HG03025 (cell line): Measurements from ENCODE around the gene C4A.
"Not testable (repeated sequence)": the region's sequence is repeated elsewhere in the genome, so short reads cannot be mapped to it uniquely, and the experiment has no call there.

Source experiments
- ATAC-seq: cut with Tn5 transposase; IDR thresholded peaks from one replicate; pipeline ENCODE4 v1.9.1; 2021; ENCODE audit warnings: mild to moderate bottlenecking, moderate library complexity; ENCODE audit not compliant: unreplicated experiment, low FRiP score

Gene C4A

DNA sequence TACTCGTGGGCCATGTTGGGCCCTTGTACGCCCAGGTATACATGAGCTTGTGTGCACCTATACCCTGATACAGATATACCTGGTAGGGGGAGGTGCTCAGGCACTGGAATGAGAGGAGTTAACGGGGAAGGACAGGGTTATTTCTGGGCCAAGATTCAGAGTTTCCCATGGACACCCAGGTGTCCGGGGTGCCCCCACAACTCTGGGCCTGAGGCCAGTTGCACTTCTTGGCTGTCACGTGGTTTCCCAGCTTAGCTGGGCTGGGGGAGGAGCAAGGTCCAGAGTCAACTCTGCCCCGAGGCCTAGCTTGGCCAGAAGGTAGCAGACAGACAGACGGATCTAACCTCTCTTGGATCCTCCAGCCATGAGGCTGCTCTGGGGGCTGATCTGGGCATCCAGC lies at the start of gene C4A:
Gene C4A (plus strand): TSS at position 314 of the 400 bp plus-strand sequence. CDS start 51 bp downstream, at position 365.
- not testable (repeated sequence) for ATAC-seq

- ATAC-seq: not testable (repeated sequence)
Observed at GRCh38 chr6:31932137-31932536, 49.7 kb upstream of the C4A start.

GRCh38 chr6:31933537-31933936 lies 48.3 kb upstream of the C4A start:
- no peak for ATAC-seq

GRCh38 chr6:31935021-31935420 lies 46.8 kb upstream of the C4A start:
- ATAC-seq: no peak

- ATAC-seq: no peak
Observed at GRCh38 chr6:31935823-31936222, 46.0 kb upstream of the C4A start.

DNA sequence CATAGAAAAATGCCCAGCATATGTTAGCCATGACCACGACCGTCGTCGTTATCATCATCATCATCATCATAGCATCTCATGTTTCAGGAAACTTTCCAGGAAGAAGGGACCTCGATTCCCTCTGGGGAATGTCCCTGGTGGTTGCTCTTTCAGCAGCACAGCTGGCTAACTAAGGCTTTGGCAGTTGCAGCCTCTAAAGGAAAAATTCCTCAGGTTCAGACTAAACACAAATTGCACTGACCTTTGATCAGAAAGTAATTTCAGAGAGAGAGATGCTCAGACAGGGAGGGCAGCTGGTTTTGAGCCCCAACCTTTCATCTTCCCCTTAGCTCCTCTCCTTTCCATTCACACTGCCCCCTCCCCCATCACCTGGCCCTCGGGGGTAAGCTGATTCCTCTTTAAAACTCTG lies 41.6 kb upstream of the C4A start:
- ATAC-seq: no peak

DNA sequence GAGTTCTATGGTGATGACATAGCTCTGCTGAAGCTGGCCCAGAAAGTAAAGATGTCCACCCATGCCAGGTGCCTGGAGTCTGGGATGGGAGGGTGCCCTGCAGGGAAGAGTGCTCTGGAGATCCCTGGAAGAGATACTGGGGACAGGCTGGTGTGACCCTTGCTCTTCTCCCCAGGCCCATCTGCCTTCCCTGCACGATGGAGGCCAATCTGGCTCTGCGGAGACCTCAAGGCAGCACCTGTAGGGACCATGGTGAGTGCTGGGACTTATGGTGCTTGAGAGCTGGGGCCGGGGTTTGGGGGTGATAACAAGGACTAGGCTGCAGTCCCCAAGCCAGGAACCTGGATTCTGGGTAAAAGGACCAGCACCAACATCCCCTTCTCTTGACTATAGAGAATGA lies 38.1 kb upstream of the C4A start:
- no peak for ATAC-seq

DNA sequence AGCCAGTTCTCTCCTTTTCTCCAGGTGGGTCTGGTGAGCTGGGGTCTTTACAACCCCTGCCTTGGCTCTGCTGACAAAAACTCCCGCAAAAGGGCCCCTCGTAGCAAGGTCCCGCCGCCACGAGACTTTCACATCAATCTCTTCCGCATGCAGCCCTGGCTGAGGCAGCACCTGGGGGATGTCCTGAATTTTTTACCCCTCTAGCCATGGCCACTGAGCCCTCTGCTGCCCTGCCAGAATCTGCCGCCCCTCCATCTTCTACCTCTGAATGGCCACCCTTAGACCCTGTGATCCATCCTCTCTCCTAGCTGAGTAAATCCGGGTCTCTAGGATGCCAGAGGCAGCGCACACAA lies 36.7 kb upstream of the C4A start:
- no peak for ATAC-seq

DNA sequence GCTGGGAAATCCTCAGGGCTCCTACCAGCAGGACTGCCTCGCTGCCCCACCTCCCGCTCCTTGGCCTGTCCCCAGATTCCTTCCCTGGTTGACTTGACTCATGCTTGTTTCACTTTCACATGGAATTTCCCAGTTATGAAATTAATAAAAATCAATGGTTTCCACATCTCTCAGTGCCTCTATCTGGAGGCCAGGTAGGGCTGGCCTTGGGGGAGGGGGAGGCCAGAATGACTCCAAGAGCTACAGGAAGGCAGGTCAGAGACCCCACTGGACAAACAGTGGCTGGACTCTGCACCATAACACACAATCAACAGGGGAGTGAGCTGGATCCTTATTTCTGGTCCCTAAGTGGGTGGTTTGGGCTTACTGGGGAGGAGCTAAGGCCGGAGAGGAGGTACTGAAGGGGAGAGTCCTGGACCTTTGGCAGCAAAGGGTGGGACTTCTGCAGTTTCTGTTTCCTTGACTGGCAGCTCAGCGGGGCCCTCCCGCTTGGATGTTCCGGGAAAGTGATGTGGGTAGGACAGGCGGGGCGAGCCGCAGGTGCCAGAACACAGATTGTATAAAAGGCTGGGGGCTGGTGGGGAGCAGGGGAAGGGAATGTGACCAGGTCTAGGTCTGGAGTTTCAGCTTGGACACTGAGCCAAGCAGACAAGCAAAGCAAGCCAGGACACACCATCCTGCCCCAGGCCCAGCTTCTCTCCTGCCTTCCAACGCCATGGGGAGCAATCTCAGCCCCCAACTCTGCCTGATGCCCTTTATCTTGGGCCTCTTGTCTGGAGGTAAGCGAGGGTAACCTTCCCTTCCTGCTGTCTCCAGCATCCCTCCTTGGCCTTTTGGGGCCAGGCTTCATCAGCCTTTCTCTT lies 36.1 kb upstream of the C4A start, which contains the start of gene CFB:
Gene CFB (plus strand): TSS at position 589 of the 863 bp plus-strand sequence. CDS start 127 bp downstream, at position 716.
- no peak for ATAC-seq

DNA sequence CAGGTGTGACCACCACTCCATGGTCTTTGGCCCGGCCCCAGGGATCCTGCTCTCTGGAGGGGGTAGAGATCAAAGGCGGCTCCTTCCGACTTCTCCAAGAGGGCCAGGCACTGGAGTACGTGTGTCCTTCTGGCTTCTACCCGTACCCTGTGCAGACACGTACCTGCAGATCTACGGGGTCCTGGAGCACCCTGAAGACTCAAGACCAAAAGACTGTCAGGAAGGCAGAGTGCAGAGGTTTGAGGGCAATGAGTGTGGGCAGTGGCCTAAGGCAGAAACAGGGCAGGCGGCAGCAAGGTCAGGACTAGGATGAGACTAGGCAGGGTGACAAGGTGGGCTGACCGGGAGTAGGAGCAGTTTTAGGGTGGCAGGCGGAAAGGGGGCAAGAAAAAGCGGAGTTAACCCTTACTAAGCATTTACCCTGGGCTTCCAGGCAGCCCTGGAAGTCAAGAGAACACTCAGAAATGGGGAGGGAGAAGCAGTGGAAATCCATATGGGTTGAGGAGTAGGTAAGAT lies 35.4 kb upstream of the C4A start:
- no peak for ATAC-seq

DNA sequence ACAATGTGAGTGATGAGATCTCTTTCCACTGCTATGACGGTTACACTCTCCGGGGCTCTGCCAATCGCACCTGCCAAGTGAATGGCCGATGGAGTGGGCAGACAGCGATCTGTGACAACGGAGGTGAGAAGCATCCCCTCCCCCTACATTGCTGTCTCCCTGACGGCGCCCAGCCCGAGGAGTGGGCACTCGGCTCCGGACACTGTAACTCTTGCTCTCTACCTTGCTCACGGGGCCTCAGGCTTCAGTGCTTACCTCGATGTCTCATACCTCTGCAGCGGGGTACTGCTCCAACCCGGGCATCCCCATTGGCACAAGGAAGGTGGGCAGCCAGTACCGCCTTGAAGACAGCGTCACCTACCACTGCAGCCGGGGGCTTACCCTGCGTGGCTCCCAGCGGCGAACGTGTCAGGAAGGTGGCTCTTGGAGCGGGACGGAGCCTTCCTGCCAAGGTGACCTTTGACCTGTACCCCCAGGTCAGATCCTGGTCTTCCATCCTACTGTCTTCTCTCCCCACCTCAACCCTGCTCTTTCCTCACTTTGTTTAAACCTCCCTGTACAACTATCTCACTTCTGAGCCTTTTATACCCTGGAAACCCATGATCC lies 34.7 kb upstream of the C4A start:
- ATAC-seq: no peak

GRCh38 chr6:31947864-31948263 lies 34.0 kb upstream of the C4A start:
- ATAC-seq: no peak

DNA sequence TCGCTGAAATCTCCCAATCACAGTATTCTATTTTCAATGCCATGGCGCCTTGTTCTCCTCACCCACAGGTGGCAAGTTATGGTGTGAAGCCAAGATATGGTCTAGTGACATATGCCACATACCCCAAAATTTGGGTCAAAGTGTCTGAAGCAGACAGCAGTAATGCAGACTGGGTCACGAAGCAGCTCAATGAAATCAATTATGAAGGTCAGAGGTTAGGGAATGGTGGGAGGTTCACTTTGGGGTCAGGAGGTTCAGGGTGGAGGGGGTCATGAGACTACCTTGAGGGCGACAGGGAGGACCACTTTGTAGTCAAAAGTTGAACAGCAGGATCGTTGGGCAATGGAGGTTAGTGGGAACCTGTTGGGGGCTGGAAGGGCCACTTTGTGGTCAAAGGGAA lies 33.6 kb upstream of the C4A start:
- no peak for ATAC-seq

- ATAC-seq: no peak
Observed at GRCh38 chr6:31948753-31949413, 33.0 kb upstream of the C4A start.

- no peak for ATAC-seq
Observed at GRCh38 chr6:31949926-31950548, 31.8 kb upstream of the C4A start.

DNA sequence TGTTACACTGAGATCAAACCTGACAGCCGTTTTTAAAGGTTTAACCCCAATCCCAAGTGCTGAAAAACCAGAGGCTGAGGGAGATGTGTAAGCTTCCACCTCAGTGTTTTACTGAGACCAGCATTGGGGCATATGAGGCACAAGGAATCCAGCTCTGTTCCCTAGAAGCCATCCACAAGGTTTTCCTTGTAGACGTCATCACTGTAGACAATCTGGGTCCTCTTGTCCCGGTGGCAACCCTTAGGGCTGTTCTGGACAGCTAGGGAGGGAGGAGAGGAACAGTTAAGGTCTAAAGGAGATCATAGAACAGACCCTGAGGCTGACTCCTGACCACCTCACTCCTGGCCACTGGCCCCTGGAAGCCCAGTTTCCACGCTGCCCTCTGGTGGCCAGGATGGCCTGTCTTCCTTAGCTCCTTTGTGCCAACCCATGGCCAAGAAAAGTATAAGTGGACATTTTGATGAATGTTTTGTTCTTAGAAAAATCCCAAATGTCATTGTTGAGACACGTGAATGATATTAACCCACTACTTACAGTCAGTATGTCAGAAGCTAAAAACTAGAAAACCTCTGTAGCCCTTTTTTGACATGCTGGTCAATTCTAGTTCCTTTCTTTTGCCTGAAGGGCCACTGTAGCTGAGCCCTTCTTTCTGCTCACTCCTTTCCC lies 29.6 kb upstream of the C4A start:
- ATAC-seq: no peak

GRCh38 chr6:31952890-31953289 lies 29.0 kb upstream of the C4A start:
- ATAC-seq: no peak

GRCh38 chr6:31954511-31954910 lies 27.3 kb upstream of the C4A start:
- ATAC-seq: no peak

- no peak for ATAC-seq
Observed at GRCh38 chr6:31956796-31957195, 25.1 kb upstream of the C4A start.

GRCh38 chr6:31958412-31958740 lies 23.5 kb upstream of the C4A start:
- peak; percentile 9 for ATAC-seq
